Endothelial cell of umbilical vein (primary cell): ENCODE data around the gene IFI35. TPM values are rescaled to one million over a fixed set of nuclear protein-coding genes. Genes with fewer than 3 reads are reported as not detected.

ENCODE experiments used
- BruUV-seq: library from RNA; stranded (reverse); fragments of 400-500 nt; replicated peaks from 2 replicates; lab custom pipeline; 2021; lab: Mats Ljungman, UMichigan
- CTCF ChIA-PET: fragments of 300-600, 350-600 bp; sonication (Branson Sonifier 250); formaldehyde crosslinking; loops from one replicate; lab custom pipeline; 2021; ENCODE audit warnings: antibody characterized with exemption, inconsistent platforms; lab: Charles Lee
- POLR2A ChIA-PET: fragments of 300-600, 350-600 bp; sonication (Branson Sonifier 250); formaldehyde crosslinking; loops from one replicate; lab custom pipeline; 2021; ENCODE audit warnings: antibody characterized with exemption, inconsistent platforms; lab: Charles Lee
- DNase-seq: peaks from one replicate; pipeline ENCODE4 v3.0.0-alpha.2; 2011; ENCODE audit warnings: low read depth, low spot score
- FAIRE-seq: peaks from 2 replicates; lab custom pipeline; 2011; peaks lifted over from hg19 to GRCh38; lab: Jason Lieb, UNC
- H2AFZ ChIP-seq: 2 replicates; pipeline ENCODE4 v1.6.0; 2012; ENCODE audit warnings: low read depth, low read length, control low read depth, inconsistent platforms
- H3K27ac ChIP-seq: 2 replicates; pipeline ENCODE4 v1.5.1; 2011; ENCODE audit warnings: low read depth, mild to moderate bottlenecking, control low read depth, low read length, moderate library complexity; ENCODE audit not compliant: insufficient read depth
- H3K27me3 ChIP-seq, 2 experiments: 2 replicates each; pipeline versions ENCODE4 v1.6.0 to v1.6.1; 2011; ENCODE audit warnings: low read length in 2 of 2, mixed read lengths in 1 of 2; ENCODE audit not compliant: control insufficient read depth in 2 of 2, insufficient read depth in 2 of 2
- H3K36me3 ChIP-seq, 2 experiments: 2 replicates in 1 of 2; 3 replicates in 1 of 2; pipeline ENCODE4 v1.5.1; 2011; ENCODE audit warnings: low read length in 2 of 2, mild to moderate bottlenecking in 1 of 2, moderate library complexity in 1 of 2; ENCODE audit not compliant: control insufficient read depth in 2 of 2, insufficient read depth in 2 of 2; ENCODE audit errors: extremely low read depth in 1 of 2
- H3K4me1 ChIP-seq: 3 replicates; pipeline ENCODE4 v1.5.1; 2011; ENCODE audit warnings: mild to moderate bottlenecking, low read length; ENCODE audit not compliant: control insufficient read depth, insufficient read depth; ENCODE audit errors: extremely low read depth
- H3K4me2 ChIP-seq: 2 replicates; pipeline ENCODE4 v1.6.1; 2011; ENCODE audit warnings: low read length, control low read depth, mixed read lengths; ENCODE audit not compliant: insufficient read depth
- H3K4me3 ChIP-seq, 3 experiments: fragments of 200-600 bp in 1 of 3; sonication (generic), shearing (Covaris generic) in 1 of 3; replicated peaks in 1 of 3; 2 replicates each; pipeline ENCODE4 v1.5.1; 2011 to 2016; ENCODE audit warnings: control low read depth in 3 of 3, low read length in 3 of 3, mild to moderate bottlenecking in 2 of 3, inconsistent platforms in 1 of 3, low read depth in 1 of 3, moderate library complexity in 1 of 3; ENCODE audit not compliant: insufficient read depth in 1 of 3
- H3K79me2 ChIP-seq: 2 replicates; pipeline ENCODE4 v1.6.0; 2012; ENCODE audit warnings: low read length, inconsistent platforms; ENCODE audit not compliant: control insufficient read depth, insufficient read depth
- H3K9ac ChIP-seq: replicated peaks from 2 replicates; pipeline ENCODE3; 2011; ENCODE audit warnings: low read length, control low read depth; ENCODE audit not compliant: insufficient read depth; ENCODE audit errors: extremely low read depth
- H3K9me1 ChIP-seq: replicated peaks from 3 replicates; pipeline ENCODE4 v1.6.0; 2011; ENCODE audit warnings: mild to moderate bottlenecking, low read length; ENCODE audit not compliant: control insufficient read depth, insufficient read depth; ENCODE audit errors: extremely low read depth
- H3K9me3 ChIP-seq: replicated peaks from 2 replicates; pipeline ENCODE4 v1.5.1; 2012; ENCODE audit warnings: low read length, inconsistent platforms; ENCODE audit not compliant: control insufficient read depth, insufficient read depth
- H4K20me1 ChIP-seq: replicated peaks from 2 replicates; pipeline ENCODE3; 2011; ENCODE audit warnings: mild to moderate bottlenecking, low read length; ENCODE audit not compliant: control insufficient read depth, insufficient read depth; ENCODE audit errors: extremely low read depth
- EZH2 ChIP-seq: IDR thresholded peaks from 2 replicates; pipeline ENCODE4 v1.6.1; 2012; ENCODE audit warnings: borderline replicate concordance, low read depth, mild to moderate bottlenecking, moderate library complexity, low read length, inconsistent platforms; ENCODE audit not compliant: severe bottlenecking
- FOS ChIP-seq: IDR thresholded peaks from 2 replicates; pipeline ENCODE4 v1.6.1; 2011; ENCODE audit warnings: mild to moderate bottlenecking, low read length, moderate library complexity, borderline replicate concordance; ENCODE audit not compliant: insufficient read depth
- GATA2 ChIP-seq: IDR thresholded peaks from 2 replicates; pipeline ENCODE4 v1.7.0; 2011; ENCODE audit warnings: low read depth, mild to moderate bottlenecking, moderate library complexity, mixed read lengths, low read length; ENCODE audit not compliant: insufficient read length, insufficient read depth
- JUN ChIP-seq: IDR thresholded peaks from 2 replicates; pipeline ENCODE4 v1.6.1; 2011; ENCODE audit warnings: borderline replicate concordance, low read depth; ENCODE audit not compliant: insufficient read length, insufficient read depth
- MAX ChIP-seq: IDR thresholded peaks from 2 replicates; pipeline ENCODE4 v1.6.1; 2011; ENCODE audit not compliant: insufficient read depth, insufficient read length
- MYC ChIP-seq: IDR thresholded peaks from one replicate; pipeline ENCODE4 v1.6.1; 2011; ENCODE audit warnings: mild to moderate bottlenecking, low read depth, low read length
- POLR2A ChIP-seq: IDR thresholded peaks from 2 replicates; pipeline ENCODE4 v1.6.1; 2012; ENCODE audit warnings: low read depth, mild to moderate bottlenecking, control low read depth, low read length
- POLR2AphosphoS5 ChIP-seq: IDR thresholded peaks from 2 replicates; pipeline ENCODE4 v1.6.1; 2012; ENCODE audit warnings: low read depth, mild to moderate bottlenecking, control low read depth, low read length, moderate library complexity; ENCODE audit not compliant: insufficient read depth
- dilution Hi-C: fragments of 300-500 bp; cut with MboI; formaldehyde crosslinking; loops from one replicate; pipeline ENCODE4 v1.15.0; 2019; ENCODE audit warnings: low sequenced_read_pairs; ENCODE audit not compliant: extremely low pct_ligation_motif_present
- intact Hi-C: fragments of 100-400 bp; cut with micrococcal nuclease; formaldehyde crosslinking; loops from one replicate; pipeline ENCODE4 v1.10.0; 2022
- polyA plus RNA-seq, 4 experiments: library from polyadenylated mRNA; depleted of rRNA in 3 of 4; stranded (reverse) in 3 of 4; unstranded in 1 of 4; fragments of >200 nt; gene quantifications; 2 replicates each; pipeline versions ENCODE4 v1.2.1 to v1.2.3, GENCODE V29; 2011 to 2012; ENCODE audit warnings: missing spikeins in 1 of 4
- total RNA-seq: library from RNA; stranded (reverse); gene quantifications from 2 replicates; pipeline ENCODE4 v1.2.3, GENCODE V29; 2021
- TF ChIP-seq, protein P1 (sequence below), 2 donors: IDR thresholded peaks; 1 replicate in 1 of 2; 2 replicates in 1 of 2; pipeline ENCODE4 v1.5.1; 2011; ENCODE audit warnings: low read length in 2 of 2, mild to moderate bottlenecking in 2 of 2, moderate library complexity in 2 of 2, control low read depth in 1 of 2, inconsistent platforms in 1 of 2, low read depth in 1 of 2; ENCODE audit not compliant: insufficient read depth in 1 of 2; ENCODE audit errors: extremely low read depth in 1 of 2

Gene IFI35
- total and polyA plus RNA-seq, 2 donors (not counting 3 experiments of a cell fraction or from before 2014, with no cell fraction given) = 11.1 to 22.5 TPM

GRCh38 chr17:43031666-43032065 lies 25.1 kb downstream of the IFI35 start:
- H3K9me1 ChIP-seq = no peaks in the 10 kb centered on the region
- H3K4me1 ChIP-seq = no peaks in the 10 kb centered on the region
- TF ChIP-seq EZH2 (no peak), MYC (no peak), GATA2 (no peak), MAX (no peak)
- POLR2A ChIA-PET = interaction anchor here (0.7 kb wide), 1 partner anchor 895 kb away, joined by 6 read pairs; no protein-coding TSS in a partner anchor
- no peak overlapping the region for H3K27ac ChIP-seq
- no TSS peak for BruUV-seq
- intact Hi-C loops (no loop called here), dilution Hi-C loops (no loop called here)
- CTCF ChIA-PET = interaction anchor here (0.5 to 1.1 kb wide), 4 partner anchors 11 to 49 kb away, joined by 3 read pairs; no protein-coding TSS in a partner anchor
- H3K9me3 ChIP-seq = no peaks in the 10 kb centered on the region
- no peaks in the 10 kb centered on the region for H3K36me3 ChIP-seq
- no peak overlapping the region for H3K9ac ChIP-seq
- no peak overlapping the region for H2AFZ ChIP-seq
- no peak overlapping the region for H3K4me3 ChIP-seq
- H4K20me1 ChIP-seq = no peaks in the 10 kb centered on the region
- H3K27me3 ChIP-seq = peaks cover 0 to 1% of the 10 kb centered on the region in 2 experiments
- no peak for DNase-seq
- no peaks in the 10 kb centered on the region for H3K79me2 ChIP-seq
- FAIRE-seq = no peak
- H3K4me2 ChIP-seq = no peak overlapping the region

DNA sequence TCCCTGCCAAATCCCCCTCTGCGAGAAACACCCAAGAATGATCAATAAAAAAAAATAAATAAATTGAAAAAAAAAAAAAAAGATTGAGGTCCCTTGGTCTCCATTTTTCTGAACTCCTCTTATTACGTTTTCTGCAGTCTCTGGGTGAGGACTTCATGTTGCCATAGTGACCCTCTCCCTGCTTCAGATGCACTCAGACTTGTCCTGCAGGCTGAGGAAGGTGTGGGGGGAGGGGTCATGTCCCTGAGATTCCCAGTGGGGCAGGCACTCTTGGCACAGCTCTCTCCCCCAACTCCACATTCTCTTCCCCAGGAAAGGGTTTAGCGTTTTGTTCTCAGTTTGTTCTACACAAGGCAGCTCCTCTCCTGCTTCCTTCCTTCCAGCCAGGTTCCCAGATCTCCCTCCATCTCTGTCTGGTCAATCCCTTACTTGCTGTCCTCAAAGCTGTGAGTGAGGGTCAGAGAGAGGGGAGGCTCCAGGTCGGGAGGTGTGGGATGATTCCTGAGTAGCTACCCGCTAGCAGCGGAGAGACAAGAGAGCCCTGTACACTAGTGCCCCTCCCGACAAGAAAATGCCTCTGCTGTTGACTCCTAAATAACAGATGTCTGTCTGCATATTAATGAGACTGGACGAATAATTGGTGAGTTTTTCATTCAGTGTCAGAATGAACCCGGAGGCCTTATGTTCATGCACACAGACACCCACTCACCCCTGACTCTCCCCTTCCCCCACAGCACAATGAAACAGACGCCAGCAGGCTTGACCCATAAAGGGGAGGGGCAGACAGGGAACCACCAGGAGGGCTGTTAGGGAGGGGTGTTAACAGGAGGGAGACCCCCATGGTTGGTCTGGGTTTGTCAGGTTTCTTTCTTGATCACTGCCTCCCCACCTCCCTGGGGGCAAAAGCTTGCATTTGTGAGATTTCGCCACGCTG lies 27.6 kb downstream of the IFI35 start:
- H3K9ac ChIP-seq = no peak overlapping the region
- dilution Hi-C loops = no loop called here
- POLR2A ChIA-PET = no interaction called here

More for the DNA sequence above, 27.6 kb downstream of the IFI35 start:
- no peaks in the 10 kb centered on the region for H3K4me1 ChIP-seq
- TF ChIP-seq MYC (no peak), GATA2 (no peak), POLR2A (no peak), POLR2AphosphoS5 (no peak), JUN (no peak), FOS (no peak)
- TF ChIP-seq, protein P1, sequence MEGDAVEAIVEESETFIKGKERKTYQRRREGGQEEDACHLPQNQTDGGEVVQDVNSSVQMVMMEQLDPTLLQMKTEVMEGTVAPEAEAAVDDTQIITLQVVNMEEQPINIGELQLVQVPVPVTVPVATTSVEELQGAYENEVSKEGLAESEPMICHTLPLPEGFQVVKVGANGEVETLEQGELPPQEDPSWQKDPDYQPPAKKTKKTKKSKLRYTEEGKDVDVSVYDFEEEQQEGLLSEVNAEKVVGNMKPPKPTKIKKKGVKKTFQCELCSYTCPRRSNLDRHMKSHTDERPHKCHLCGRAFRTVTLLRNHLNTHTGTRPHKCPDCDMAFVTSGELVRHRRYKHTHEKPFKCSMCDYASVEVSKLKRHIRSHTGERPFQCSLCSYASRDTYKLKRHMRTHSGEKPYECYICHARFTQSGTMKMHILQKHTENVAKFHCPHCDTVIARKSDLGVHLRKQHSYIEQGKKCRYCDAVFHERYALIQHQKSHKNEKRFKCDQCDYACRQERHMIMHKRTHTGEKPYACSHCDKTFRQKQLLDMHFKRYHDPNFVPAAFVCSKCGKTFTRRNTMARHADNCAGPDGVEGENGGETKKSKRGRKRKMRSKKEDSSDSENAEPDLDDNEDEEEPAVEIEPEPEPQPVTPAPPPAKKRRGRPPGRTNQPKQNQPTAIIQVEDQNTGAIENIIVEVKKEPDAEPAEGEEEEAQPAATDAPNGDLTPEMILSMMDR (IDR thresholded peaks at IDR 0.05; ENCODE audit: extremely low read depth in 1 of 2, insufficient read depth in 1 of 2, low read depth in 1 of 2, low read length in 2 of 2) = no peak
- no peaks in the 10 kb centered on the region for H4K20me1 ChIP-seq
- FAIRE-seq (no peak), DNase-seq (no peak)
- BruUV-seq = no TSS peak
- intact Hi-C loops = no loop called here
- no peaks in the 10 kb centered on the region for H3K9me3 ChIP-seq
- H3K27ac ChIP-seq = no peak overlapping the region
- H3K4me2 ChIP-seq = no peak overlapping the region
- no peak overlapping the region for H3K4me3 ChIP-seq
- H3K79me2 ChIP-seq = no peaks in the 10 kb centered on the region
- H2AFZ ChIP-seq = no peak overlapping the region
- CTCF ChIA-PET = interaction anchor here (1.8 kb wide), 1 partner anchor 10 kb away, joined by 6 read pairs; no protein-coding TSS in a partner anchor
- H3K9me1 ChIP-seq = no peaks in the 10 kb centered on the region
- H3K27me3 ChIP-seq = peaks cover 0 to 1% of the 10 kb centered on the region in 2 experiments
- no peaks in the 10 kb centered on the region for H3K36me3 ChIP-seq
